ENCODE data around the gene ST3GAL6. TPM values are rescaled to one million over a fixed set of nuclear protein-coding genes. Genes with fewer than 3 reads are reported as not detected.

The ST3GAL6 gene
- total and polyA plus RNA-seq, 2 of the 13 experiments (the other 11 are each of a cell fraction or from before 2014, with no cell fraction given), result 17.5 to 23.2 TPM

- H3K27me3 ChIP-seq (ENCODE audit: control insufficient read depth in 1 of 2, insufficient read depth in 2 of 2, low read length in 2 of 2), result no peaks in the 10 kb centered on the region
- 92% methylated on average over 5 of the region's 5 CpGs for WGBS (ENCODE audit: low lambda C conversion rate)
- peaks cover 76% of the 10 kb centered on the region for H3K79me2 ChIP-seq (ENCODE audit: insufficient read depth, low read length)
- no TSS peak for BruUV-seq (replicated peaks)
- peaks cover 75% of the 10 kb centered on the region for H3K4me1 ChIP-seq (ENCODE audit: insufficient read depth, low read length)
- H3K9ac ChIP-seq (ENCODE audit: insufficient read depth, low read depth, low read length), result no peak overlapping the region
- H3K9me3 ChIP-seq (ENCODE audit: low read length), result no peaks in the 10 kb centered on the region
- ChIA-PET POLR2A (interaction anchor here (1.1 to 1.7 kb wide), 2 partner anchors 9 to 160 kb away, joined by 3 to 6 read pairs; partner anchors contain the start of gene DCBLD2), CTCF (ENCODE audit: low intra/inter-chr PET ratio, low total read pairs) (no interaction called here)
- H3K27ac ChIP-seq (ENCODE audit: extremely low read length, insufficient read depth, low read length), result no peak overlapping the region
- intact Hi-C loops (cut with micrococcal nuclease; ENCODE audit: unreplicated experiment), result no loop called here
- H4K20me1 ChIP-seq (ENCODE audit: insufficient read depth, low read length), result peaks cover 5% of the 10 kb centered on the region; the same call in 1 of the 2 replicates
- no peak overlapping the region for H3K4me3 ChIP-seq (replicated peaks in 1 of 3; ENCODE audit: insufficient read depth in 1 of 3, low read depth in 2 of 3, low read length in 3 of 3)
- peak; percentile 30; the same call in 1 of the 3 replicates for ATAC-seq
- H2AFZ ChIP-seq (ENCODE audit: low read length), result no peak overlapping the region
- TF ChIP-seq EHMT2 (IDR thresholded peaks at IDR 0.05; ENCODE audit: borderline replicate concordance, low read depth, low read length) (no peak), FOSL2 (CRISPR knock-in tag; IDR thresholded peaks at IDR 0.05) (peak; percentile 80), BORCS8-MEF2B (CRISPR knock-in tag; IDR thresholded peaks at IDR 0.05) (no peak), KMT2A (CRISPR knock-in tag; IDR thresholded peaks at IDR 0.05) (no peak), TEAD3 (CRISPR knock-in tag; optimal IDR thresholded peaks at IDR 0.05; ENCODE audit: borderline replicate concordance) (peak; percentile 19), PRMT3 (CRISPR knock-in tag; IDR thresholded peaks at IDR 0.05; ENCODE audit: borderline replicate concordance, low read depth) (no peak), FOSL1 (CRISPR knock-in tag; IDR thresholded peaks at IDR 0.05; ENCODE audit: borderline replicate concordance) (peak; percentile 34; the same call in 1 of the 2 replicates), ATF3 (CRISPR knock-in tag; IDR thresholded peaks at IDR 0.05) (peak; percentile 30; the same call in 1 of the 2 replicates), ZNF18 (CRISPR knock-in tag; IDR thresholded peaks at IDR 0.05; ENCODE audit: insufficient replicate concordance) (no peak), PHF8 (CRISPR knock-in tag; IDR thresholded peaks at IDR 0.05) (no peak), ZNF776 (CRISPR knock-in tag; IDR thresholded peaks at IDR 0.05) (no peak), ZNF816 (CRISPR knock-in tag; IDR thresholded peaks at IDR 0.05; ENCODE audit: borderline replicate concordance) (no peak), THYN1 (CRISPR knock-in tag; IDR thresholded peaks at IDR 0.05; ENCODE audit: borderline replicate concordance, low read depth) (no peak)
- in situ Hi-C loops (cut with HindIII; ENCODE audit: extremely low pct_ligation_motif_present, low pct_unique_long_range_greater_than_20kb), result no loop called here
- H3K4me2 ChIP-seq (ENCODE audit: low read depth, low read length), result no peak overlapping the region
- no peak for FAIRE-seq
- peak; percentile 27 for DNase-seq (ENCODE audit: low spot score)
- peaks cover 0 to 10% of the 10 kb centered on the region in 2 experiments; a peak in 2 of 5 replicates for H3K36me3 ChIP-seq (replicated peaks in 1 of 2; ENCODE audit: control insufficient read depth in 1 of 2, insufficient read depth in 2 of 2, low read length in 2 of 2)
These were observed 21.9 kb upstream of the ST3GAL6 start for GRCh38 chr3:98741121-98741716.
